GM19468 (cell line): ENCODE measurements around the gene STK26.
A peak's percentile ranks its signal among the peaks of the same experiment; 100 is the strongest.
"Not testable (repeated sequence)": the region's sequence is repeated elsewhere in the genome, so short reads cannot be mapped to it uniquely, and the experiment has no call there.

Experiments used
- ATAC-seq: cut with Tn5 transposase; IDR thresholded peaks from one replicate; pipeline ENCODE4 v1.9.1; 2021; ENCODE audit warnings: mild to moderate bottlenecking, moderate library complexity, moderate number of reproducible peaks; ENCODE audit not compliant: unreplicated experiment; ENCODE audit errors: extremely low read depth

The STK26 gene

DNA sequence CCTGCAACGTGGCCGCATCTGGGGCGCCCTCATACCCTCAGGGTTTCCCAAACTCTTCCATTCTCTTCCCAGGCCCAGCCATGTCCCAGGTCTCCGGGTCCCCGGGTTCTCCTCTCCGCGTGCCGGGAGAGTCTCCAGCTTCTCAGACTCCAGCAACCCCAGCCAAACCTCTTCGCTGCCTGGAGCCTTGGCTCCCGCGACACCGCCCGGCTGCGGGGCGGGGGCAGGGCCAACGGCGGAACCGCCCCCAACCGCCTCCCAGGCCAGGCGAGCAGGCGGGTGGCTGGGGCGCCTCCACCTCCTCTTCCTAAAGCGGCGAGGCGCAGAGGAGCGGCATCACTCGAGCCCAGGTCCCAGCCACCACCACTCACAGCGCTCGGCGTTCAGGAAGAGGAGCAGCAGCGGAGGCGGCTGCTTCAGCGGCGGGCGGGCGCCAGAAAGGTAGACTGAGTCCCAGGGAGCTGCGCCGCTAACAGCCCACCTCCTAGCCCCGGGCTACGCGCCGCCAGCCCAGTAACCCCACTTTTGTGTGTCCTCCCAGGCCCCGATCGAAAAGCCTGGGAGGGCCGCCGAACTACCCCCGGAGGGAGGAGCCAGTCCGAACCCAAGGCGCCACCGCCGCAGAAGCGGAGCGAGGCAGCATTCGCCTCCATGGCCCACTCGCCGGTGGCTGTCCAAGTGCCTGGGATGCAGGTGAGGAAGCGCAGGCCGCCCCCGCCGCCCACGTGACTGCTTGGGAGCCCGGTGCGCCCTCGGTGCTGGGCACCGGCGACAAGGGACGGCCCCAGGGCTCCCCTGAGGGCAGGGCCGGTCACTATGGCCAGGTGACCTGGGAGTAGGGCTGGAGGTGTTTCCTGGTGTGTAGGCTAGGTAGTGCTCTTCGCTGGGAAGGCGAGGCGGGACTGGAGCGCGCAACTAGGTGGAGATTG lies at the start of gene STK26:
TSS of gene STK26 (plus strand) at position 336 of the 929 bp plus-strand sequence. CDS start at position 652, 316 bp downstream.
- ATAC-seq: peak; percentile 76

DNA sequence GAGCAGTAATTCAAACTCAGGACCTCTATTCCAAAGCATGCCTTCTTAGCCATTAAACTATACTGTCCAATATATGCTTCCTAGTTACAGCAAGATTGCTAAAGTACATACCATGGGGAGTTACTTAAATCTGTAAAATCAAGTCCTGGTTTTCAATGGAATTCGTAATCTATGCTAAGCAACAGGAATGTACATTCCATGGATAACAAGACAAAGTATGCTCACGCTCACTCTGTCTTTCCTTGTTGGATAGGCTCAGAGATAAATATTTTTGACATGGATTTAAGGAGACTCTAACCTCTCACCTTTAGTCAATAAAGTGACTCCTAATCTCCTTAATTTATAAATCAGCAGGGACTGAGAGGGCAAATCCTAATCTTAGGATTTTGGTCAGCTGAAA lies 47.3 kb upstream of the STK26 start:
- no peak for ATAC-seq

DNA sequence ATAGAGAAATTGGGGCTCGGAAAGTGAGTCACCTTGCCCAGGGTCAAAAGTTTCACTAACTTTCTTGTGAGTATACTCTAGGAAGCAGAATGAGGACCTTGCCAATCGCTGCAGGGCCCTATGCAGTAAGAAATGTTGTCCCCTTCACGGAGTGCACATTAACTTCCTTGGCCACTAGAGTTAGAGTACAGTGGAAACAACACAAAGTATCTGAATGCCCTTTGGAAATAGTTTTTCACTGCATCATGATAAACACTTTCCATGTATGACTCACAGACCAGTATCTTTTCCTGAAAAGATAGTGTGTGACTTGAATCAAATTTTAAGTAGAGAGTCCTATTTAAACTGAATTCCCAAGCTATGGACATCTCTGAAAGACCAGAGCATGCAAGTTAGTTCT lies 45.5 kb upstream of the STK26 start:
- no peak for ATAC-seq

DNA sequence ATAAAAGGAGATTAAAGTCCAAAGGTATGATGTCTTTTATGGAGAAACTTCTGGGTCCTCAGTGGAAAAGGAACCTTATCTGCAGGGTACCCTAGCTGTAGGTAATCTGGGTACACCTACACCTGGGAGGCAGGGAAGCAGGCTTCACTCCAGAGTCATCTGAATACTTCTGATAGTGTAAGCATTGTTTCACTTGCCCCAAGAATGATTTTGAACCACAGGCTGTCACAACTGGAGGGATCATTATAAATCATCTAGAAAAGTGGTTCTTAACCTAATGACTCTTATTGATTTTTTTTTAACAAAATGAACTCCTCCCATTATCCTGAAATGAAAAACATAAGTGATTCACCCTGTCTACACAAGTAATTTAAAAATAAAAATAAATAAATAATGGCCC lies 44.0 kb upstream of the STK26 start:
- ATAC-seq: no peak

DNA sequence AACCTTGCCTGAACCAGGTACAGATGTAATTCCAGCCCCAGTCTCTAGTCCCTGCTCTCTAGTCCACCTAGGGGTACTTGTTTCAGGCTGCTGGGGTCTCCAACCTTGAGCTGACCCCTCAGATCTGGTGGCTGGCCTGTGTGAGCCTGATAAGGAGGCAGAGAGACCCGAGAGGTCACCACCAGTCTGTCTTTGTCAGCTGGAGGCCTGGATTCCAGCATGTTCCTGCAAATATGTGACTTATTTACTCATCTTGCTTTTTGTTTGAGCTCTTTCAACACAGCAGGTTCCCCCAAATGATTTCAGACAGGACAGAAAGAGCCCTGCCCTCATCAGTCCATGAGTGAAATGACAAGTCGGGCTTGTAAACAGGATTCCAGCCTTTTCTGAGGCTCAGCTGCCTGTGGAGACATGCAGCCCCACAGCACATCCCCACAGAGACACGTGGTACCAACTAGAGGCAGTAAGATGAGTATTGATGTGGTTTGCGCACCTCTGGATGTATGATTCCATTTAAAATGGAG lies 37.5 kb upstream of the STK26 start:
- ATAC-seq: no peak

DNA sequence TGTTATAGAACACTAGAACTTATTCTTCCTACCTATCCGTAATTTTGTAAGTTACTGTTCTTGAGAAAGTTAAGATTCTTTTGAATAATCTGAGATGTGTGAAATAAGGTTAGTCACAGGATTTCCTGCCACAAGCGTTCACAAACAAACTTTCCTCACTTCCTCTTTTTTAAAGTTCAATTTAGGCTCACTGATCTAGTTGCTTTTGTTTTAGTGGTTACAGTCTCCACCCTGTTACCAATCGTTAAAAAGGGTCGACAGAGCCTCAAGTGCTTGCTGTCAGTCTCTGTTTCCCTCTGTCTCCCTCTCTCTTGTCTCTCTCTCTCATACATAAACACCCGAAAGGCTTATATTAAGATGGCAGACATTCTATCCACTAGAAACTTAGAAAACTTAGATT lies 35.9 kb upstream of the STK26 start:
- peak; percentile 99 for ATAC-seq

DNA sequence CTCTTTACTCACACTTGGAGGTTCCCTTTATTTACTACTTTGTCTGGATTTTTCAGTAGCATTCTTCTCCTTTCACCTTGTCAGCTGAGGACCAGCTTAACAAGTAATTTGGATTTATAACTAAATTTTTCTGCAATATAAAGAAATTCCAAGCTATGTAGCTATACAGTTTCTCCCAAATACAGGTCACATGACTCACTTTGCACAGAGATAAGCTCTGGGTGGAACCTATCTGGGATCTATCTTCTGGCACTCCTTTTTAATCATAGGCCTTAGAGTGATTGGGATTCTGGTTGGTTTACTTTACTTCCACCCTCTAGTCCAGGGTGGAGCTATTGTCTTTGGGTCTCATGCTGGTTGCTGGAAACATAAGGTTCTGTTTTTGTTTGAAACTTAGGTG lies 34.9 kb upstream of the STK26 start:
- ATAC-seq: no peak

DNA sequence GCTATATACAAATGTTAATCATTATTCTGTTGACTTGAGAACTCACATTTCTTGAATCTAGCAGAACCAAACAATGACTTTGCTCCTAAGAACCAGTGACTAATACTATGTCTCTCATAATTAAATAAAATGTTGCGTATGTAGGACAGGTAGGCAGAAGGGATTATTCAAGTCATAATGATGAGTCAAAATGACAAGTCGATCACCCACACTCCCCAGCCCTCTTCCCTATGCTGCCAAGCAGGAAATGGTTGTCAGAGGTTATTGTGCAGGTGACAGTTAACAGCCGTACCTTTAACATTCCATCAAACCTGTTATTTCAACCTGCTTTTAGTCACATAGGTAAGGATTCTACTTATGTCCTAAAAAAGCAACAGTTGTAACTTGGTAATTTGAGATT lies 22.0 kb upstream of the STK26 start:
- no peak for ATAC-seq

DNA sequence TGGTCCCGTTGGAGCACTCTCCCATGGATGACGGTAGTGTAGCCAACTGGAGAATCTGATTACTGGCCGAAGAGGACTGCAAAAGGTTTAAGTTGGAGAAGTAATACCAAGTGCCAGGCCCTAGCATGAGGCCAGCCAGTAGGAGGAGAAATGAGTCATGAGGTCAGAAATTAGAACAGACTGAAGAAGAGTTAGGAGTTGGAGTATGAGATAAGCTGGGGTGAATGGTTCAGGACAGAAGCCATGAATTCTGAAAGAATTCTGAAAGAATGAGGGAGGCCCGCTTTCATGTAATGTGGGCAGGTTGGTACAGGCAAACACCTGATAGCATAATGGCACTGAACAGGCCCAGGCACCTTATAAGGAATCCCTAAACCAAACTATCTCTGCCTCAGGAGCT lies 18.4 kb upstream of the STK26 start:
- ATAC-seq: no peak

DNA sequence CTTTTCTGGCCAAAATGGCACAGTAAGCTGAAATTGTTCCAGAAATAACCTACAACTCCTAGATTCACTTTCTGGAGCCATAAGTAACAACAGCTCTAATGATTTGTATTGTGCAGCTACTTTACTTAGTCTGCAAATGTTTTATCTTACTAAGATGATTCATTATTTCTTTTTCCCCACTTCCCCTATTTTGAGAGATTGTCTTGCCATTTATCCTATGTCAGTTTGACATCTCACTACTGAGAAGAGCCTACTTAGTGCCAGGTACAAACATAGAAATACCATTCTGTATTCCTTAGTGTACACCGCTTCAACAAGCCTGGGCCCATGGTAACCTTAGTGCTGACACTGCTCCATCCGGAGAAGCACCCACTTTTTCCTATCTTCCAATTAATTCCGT lies 13.8 kb upstream of the STK26 start:
- no peak for ATAC-seq

DNA sequence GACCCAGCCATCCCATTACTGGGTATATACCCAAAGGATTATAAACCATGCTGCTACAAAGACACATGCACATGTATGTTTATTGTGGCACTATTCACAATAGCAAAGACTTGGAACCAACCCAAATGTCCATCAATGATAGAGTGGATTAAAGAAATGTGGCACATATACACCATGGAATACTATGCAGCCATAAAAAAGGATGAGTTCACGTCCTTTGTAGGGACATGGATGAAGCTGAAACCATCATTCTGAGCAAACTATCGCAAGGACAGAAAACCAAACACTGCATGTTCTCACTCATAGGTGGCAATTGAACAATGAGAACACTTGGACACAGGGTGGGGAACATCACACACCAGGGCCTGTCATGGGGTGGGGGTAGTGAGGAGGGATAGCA lies 12.9 kb upstream of the STK26 start:
- ATAC-seq: not testable (repeated sequence)

DNA sequence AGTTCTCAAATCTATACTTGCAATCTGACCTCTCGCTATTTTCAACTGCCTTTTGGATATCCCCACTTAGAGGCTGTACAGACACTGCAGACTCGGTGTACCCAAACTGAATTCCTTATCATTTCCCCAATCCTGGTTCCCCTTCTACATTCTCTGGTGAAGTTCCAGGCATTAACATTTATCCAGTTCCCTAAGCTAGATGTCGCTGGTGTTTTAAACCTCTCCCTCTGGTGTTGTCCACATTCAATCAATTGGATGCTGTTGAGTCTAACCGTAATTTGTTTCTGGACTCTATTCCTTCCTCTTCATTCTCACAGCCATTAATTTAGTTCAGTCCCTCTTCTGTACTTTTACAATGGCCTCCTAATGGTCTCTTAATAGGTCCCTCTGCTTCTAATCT lies 7.2 kb upstream of the STK26 start:
- no peak for ATAC-seq

DNA sequence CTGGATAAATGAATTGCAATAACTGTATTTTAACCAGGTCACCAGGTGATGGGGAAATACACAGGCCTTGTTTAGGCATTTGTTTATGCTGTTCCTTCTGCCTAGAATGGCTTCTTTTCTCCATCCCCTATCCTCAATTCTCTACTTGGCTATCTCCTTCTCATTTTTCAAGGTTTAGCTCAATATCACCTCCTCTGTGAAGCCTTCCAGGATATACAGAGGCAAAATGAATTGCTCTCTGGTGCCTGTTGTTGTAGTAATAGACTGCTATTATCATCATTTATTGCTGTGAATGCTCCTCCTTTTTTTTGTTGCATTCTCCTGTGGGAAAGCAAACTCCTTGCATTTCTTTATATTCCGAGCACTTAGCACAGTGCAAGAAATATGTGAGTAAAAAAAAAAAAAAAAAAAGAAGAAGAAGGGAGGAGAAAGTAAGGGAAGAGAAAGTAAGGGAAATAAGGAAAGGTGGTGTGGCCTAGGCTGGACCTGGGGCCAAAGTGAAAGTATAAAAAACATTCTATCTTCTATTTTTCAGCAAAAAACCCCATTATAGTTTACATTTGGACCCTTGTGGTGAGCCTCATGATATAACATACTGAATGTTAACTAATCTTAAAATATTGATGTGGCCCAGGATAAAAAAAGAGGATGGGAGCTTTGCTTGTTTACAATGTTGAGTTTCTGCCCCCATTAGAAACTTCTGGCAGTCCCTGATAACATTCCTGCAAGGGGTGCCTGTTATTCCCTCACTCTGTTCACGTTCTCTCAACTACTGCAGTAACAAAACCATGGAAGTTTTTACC lies 6.3 kb upstream of the STK26 start:
- ATAC-seq: no peak

DNA sequence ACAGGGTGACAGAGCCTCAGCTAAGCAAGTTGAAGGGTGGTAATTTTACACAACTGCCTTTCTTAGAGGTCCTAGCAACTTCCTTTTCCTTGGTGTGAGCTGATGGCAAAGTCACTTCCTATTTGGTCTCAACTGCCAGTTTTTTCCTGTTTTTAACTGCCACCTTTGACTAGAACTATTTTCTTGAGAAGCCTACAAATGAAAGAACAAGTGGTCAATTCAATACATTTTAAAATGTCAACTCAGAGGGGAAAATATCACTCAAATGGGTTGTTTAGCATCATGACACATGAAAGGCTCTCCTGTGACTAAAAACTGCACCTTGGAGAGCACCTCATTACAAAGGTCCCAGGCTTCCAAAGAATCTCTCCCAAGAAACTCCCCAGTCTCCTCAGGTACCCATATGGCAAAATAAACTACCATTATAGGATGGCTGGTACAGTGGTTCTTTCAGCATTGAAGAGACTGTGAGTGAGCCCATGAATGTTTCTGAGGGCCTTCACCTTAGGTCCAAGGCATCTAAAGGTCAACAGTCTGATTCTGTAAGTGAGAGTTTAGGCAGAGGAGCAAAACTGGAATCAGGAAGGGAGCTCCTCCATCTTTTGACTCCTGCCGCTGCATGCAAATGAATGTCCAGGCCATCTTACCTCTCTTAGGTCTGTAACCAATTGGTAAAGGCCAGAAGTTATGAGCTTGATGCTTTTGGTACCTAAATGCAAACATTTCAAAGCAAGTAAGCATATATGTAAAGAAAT lies 5.5 kb upstream of the STK26 start:
- ATAC-seq: no peak

DNA sequence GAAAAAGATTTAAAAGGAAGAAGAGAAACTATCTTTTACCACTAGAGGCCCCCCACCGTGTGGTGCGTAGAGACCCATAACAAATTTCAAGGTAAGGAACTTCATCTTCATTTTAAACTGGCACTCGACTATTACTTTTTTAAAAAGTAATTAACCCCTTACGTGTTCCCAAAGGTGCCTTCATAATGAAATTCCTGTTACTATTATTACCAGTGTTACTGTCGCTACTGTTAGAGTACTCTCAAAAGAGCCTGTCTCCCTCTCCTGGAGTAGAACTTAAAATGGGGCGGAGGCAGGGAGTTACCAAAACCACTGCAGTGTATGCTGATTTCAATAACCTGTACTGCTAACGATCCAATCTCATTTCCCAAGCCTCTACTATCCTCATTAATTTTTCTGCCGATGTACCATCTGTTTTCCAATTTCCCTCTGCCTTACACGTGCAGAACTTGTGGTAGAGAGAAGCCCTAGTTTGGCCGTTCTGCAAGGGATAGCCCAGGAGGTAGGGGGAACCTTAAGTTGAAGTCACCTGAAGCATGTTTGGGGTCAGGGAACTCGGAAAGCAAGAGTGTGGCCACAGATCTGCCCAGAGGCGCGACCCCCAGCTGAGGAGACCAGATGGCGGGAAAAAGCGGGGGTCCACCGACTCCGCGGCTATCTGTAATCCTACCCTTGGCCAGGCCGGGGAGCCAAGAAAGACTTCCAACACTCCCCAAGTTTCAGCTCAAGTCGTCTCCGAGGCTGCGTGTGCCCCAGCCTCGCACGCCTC lies 720 bp upstream of the STK26 start:
- no peak for ATAC-seq

DNA sequence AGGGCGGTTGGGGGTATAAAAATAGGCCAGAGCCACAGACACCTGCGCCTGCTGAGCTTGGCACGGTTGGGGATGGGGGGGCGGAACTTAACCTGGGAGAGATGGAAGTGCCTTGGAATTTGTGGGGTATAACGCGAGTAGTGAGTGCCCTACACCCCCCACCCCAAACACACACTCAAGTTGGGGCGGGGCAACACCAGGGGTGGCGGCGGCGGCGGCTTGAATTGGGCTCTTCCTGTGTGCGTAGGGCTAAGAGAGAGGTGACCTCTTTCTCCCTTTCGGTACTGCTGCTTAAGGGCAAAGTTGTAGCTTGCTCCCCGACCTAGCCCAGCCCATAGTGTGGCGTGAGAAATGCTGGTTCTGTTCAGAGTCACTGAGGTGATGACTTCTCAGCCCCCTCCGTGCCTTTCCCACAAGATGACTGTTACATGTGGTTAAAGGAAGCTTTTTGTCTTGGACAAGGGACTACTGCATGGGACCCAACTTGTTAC lies 839 bp downstream of the STK26 start:
- ATAC-seq: no peak

DNA sequence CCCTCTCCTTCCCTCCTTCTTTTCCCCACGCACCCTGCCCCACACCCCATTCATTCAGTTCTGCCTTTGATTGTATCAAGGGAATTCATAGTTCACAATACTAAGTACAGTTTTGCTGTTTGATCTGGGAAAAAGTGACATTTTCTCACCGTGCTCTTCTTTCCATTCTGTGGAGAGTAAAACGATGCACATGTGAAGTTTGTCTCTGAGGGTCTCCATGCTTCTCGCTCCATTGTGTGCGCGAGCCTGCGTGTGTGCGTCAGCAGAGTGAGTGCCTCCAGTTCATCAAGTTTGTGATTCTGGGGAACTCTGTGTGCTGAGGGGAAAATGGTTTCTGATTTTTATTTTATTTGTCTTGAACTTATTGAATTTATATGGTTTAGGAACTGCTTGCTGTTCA lies 1.9 kb downstream of the STK26 start:
- ATAC-seq: no peak

DNA sequence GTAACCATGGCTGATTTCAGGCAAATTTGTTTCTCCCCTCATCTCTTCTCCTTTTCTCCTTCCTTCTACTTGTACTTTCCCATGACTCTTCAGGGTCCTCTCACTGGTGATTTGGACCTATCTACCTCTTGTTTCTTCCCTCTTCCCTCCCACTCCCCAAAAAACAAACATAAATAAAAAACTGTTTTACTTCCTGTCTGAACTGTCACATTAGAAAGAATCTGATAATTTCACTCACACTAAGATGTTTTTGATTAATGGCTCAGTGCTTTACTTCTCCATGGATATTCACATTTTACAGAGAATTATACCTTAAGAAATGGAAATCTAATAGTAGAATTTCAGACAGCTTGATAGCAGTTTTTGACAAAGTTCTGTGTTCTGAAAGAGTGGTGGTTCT lies 7.2 kb downstream of the STK26 start:
- no peak for ATAC-seq

DNA sequence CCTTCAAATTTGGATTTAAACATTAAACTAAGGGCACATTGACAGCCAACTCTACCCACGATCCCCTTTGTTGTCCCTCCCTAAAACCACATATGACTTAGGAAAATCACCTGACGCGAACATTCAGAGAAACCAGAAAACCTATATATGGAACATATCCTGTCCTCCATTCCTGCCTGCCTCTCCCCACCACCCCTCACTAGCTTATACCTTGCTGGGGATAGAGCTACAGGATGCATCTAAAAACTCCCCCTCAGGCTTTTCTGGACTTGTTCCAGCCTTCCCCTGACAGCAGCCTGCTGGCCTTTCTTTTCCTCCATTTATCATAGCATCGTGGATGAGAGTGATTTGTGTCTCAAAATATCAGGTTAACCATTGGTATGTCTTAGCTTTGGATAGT lies 8.8 kb downstream of the STK26 start:
- ATAC-seq: no peak

DNA sequence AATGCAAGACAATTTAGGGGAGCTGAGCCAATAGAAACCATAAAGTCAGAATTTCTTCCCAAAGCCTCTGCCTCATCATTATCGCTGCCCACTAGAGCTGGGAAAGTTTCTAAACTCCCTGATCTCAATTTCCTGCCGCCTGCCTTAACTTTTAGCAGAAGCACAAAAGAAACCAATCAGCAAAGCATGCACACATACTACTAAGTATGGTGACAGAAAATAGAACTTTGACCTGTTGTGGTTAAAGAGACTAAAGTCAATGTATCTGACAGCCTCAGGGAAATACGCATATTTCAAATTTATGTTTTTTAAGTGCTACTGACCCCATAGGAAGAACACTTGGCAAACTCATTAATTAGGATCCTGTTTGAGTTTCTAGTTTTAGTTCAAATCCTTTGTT lies 10.1 kb downstream of the STK26 start:
- ATAC-seq: no peak
